Neuronal stem cell (in vitro differentiated cells): Measurements from ENCODE around the gene COL9A2.

Experiments
- DNase-seq: peaks from one replicate; pipeline ENCODE4 v3.0.0-alpha.2; 2013; ENCODE audit warnings: low spot score
- H2AFZ ChIP-seq: one replicate; pipeline ENCODE4 v1.6.1; 2013; ENCODE audit warnings: mild to moderate bottlenecking, low read length, inconsistent platforms
- H2AK5ac ChIP-seq: 2 replicates; pipeline ENCODE4 v1.6.1; 2013; ENCODE audit warnings: low read depth, mild to moderate bottlenecking, inconsistent platforms, low read length, moderate library complexity, mixed read lengths
- H2BK120ac ChIP-seq: 2 replicates; pipeline ENCODE4 v1.6.1; 2013; ENCODE audit warnings: low read depth, mild to moderate bottlenecking, inconsistent platforms, low read length, moderate library complexity, mixed read lengths
- H2BK12ac ChIP-seq: one replicate; pipeline ENCODE4 v1.6.1; 2013; ENCODE audit warnings: low read length, inconsistent platforms
- H2BK15ac ChIP-seq: 2 replicates; pipeline ENCODE4 v1.6.1; 2013; ENCODE audit warnings: mild to moderate bottlenecking, low read length, inconsistent platforms, mixed read lengths
- H2BK5ac ChIP-seq: one replicate; pipeline ENCODE4 v1.6.1; 2013; ENCODE audit warnings: inconsistent platforms, mild to moderate bottlenecking, low read length, moderate library complexity
- H3K14ac ChIP-seq: one replicate; pipeline ENCODE4 v1.6.1; 2013; ENCODE audit warnings: low read length, inconsistent platforms
- H3K18ac ChIP-seq: 2 replicates; pipeline ENCODE4 v1.6.1; 2013; ENCODE audit warnings: low read length, inconsistent platforms
- H3K23ac ChIP-seq: 2 replicates; pipeline ENCODE4 v1.6.1; 2013; ENCODE audit warnings: low read depth, mild to moderate bottlenecking, mixed read lengths, low read length, inconsistent platforms; ENCODE audit not compliant: poor library complexity
- H3K27ac ChIP-seq: replicated peaks from 3 replicates; pipeline ENCODE4 v1.5.1; 2013; ENCODE audit warnings: low read length, inconsistent platforms
- H3K27me3 ChIP-seq, 3 experiments: 2 replicates each; pipeline ENCODE4 v1.6.1; 2013; ENCODE audit warnings: low read length in 3 of 3, mild to moderate bottlenecking in 2 of 3, inconsistent platforms in 1 of 3, low read depth in 1 of 3, mixed read lengths in 1 of 3, moderate library complexity in 1 of 3; ENCODE audit not compliant: control insufficient read depth in 3 of 3, insufficient read depth in 3 of 3
- H3K36me3 ChIP-seq, 2 donors: replicated peaks in 1 of 2; 2 replicates each; pipeline ENCODE4 v1.6.1; 2013; ENCODE audit warnings: low read length in 2 of 2; ENCODE audit not compliant: control insufficient read depth in 2 of 2, insufficient read depth in 2 of 2
- H3K4ac ChIP-seq: 2 replicates; pipeline ENCODE4 v1.6.1; 2013; ENCODE audit warnings: inconsistent platforms, mild to moderate bottlenecking, low read length, moderate library complexity
- H3K4me1 ChIP-seq, 2 donors: 1 replicate in 1 of 2; 2 replicates in 1 of 2; pipeline ENCODE4 v1.6.1; 2013; ENCODE audit warnings: low read length in 2 of 2, low read depth in 1 of 2; ENCODE audit not compliant: control insufficient read depth in 2 of 2, insufficient read depth in 1 of 2
- H3K4me2 ChIP-seq: one replicate; pipeline ENCODE4 v1.6.1; 2013; ENCODE audit warnings: mild to moderate bottlenecking, low read length, inconsistent platforms; ENCODE audit not compliant: insufficient read depth, poor library complexity, severe bottlenecking
- H3K4me3 ChIP-seq, 2 donors: 2 replicates each; pipeline ENCODE4 v1.5.1; 2013; ENCODE audit warnings: low read length in 2 of 2, mild to moderate bottlenecking in 2 of 2, inconsistent platforms in 1 of 2, moderate library complexity in 1 of 2
- H3K79me1 ChIP-seq: one replicate; pipeline ENCODE4 v1.6.1; 2013; ENCODE audit warnings: low read depth, mild to moderate bottlenecking, inconsistent platforms, low read length, moderate library complexity
- H3K9ac ChIP-seq: one replicate; pipeline ENCODE4 v1.6.1; 2013; ENCODE audit warnings: mild to moderate bottlenecking, low read depth, low read length, inconsistent platforms; ENCODE audit not compliant: poor library complexity
- H3K9me3 ChIP-seq, 2 donors: replicated peaks in 1 of 2; 2 replicates each; pipeline versions ENCODE3 to v1.6.1; 2013; ENCODE audit warnings: low read length in 2 of 2, mild to moderate bottlenecking in 2 of 2, inconsistent platforms in 1 of 2, low read depth in 1 of 2, mixed read lengths in 1 of 2, moderate library complexity in 1 of 2; ENCODE audit not compliant: control insufficient read depth in 2 of 2, insufficient read depth in 1 of 2
- H4K8ac ChIP-seq: one replicate; pipeline ENCODE4 v1.6.1; 2013; ENCODE audit warnings: low read depth, mild to moderate bottlenecking, inconsistent platforms, low read length, moderate library complexity
- H4K91ac ChIP-seq: one replicate; pipeline ENCODE4 v1.6.1; 2013; ENCODE audit warnings: low read length, low read depth, mild to moderate bottlenecking, inconsistent platforms; ENCODE audit not compliant: poor library complexity
- WGBS, 2 donors: extraction: QIAGEN DNeasy Blood & Tissue Kit; methylation state at CpG; one replicate each; pipeline ENCODE4 v1.1.7; 2013; ENCODE audit warnings: missing lambda C conversion rate in 2 of 2, mixed read lengths in 1 of 2; ENCODE audit not compliant: insufficient read length in 2 of 2, insufficient replicate concordance in 1 of 2; ENCODE audit errors: extremely low coverage in 2 of 2; 5-methylcytosine and 5-hydroxymethylcytosine counted together

Gene COL9A2

DNA sequence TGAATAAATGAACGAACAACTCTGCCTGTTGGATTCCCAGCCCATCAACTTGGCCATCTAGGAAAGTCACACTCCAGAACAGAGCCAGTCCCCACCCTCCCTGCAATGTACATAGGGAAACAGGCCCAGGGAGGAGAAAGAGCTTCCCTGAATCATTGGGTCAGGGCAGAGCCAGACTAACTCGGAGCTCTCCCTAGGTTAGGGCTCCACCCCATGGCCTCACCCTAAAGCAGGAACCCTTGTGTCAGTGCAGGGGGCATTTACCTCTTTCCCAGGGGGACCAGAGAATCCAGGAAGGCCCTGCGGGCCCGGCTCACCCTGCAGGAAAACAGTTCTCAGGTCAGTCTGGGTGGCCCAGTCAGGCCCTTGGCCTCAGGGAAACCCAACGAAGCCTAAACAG is 11.6 kb downstream of the COL9A2 start:
- Histone ChIP-seq H2BK12ac (no peak overlapping the region), H3K14ac (no peak overlapping the region), H2AK5ac (no peak overlapping the region), H2BK15ac (no peak overlapping the region), H2AFZ (no peak overlapping the region), H3K27me3 (no peaks in the 10 kb centered on the region), H3K23ac (no peak overlapping the region), H4K91ac (no peak overlapping the region), H3K4me3 (no peak overlapping the region), H2BK5ac (peak overlapping the region; percentile 44), H3K79me1 (no peaks in the 10 kb centered on the region), H3K4me1 (peaks cover 0 to 9% of the 10 kb centered on the region in 2 donors), H3K27ac (no peak overlapping the region), H3K9ac (no peak overlapping the region), H3K4ac (no peak overlapping the region), H2BK120ac (no peak overlapping the region), H3K36me3 (peaks cover 0 to 3% of the 10 kb centered on the region in 2 donors), H3K18ac (no peak overlapping the region), H3K4me2 (no peak overlapping the region), H3K9me3 (no peaks in the 10 kb centered on the region), H4K8ac (no peak overlapping the region)
- no CpG with 5 or more reads among the region's 5 CpGs for WGBS, 2 donors
- DNase-seq: no peak

DNA sequence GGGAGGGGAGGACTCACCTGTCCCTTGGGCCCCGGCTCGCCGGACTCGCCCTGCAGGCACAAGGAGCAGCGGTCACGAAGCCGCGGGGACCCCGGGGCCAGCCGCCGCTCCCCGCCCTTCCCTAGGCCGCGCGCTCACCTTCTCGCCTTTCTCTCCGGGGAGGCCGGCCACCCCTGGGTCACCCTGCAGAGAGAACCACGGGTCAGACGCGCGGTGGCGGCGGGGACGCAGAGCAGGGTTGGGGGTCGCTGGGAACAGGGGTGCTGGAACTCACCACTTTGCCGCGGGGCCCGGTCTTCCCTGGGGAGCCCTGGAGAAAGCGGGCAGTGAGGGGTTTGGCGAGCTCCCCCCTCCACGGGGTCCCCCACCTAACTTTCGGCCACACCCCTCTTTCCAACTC is 13.3 kb downstream of the COL9A2 start:
- H3K9me3 ChIP-seq: no peaks in the 10 kb centered on the region
- H3K18ac ChIP-seq: peak overlapping the region; percentile 40
- peak overlapping the region; percentile 61 for H2BK120ac ChIP-seq
- no peak for DNase-seq
- no peak overlapping the region for H3K4me3 ChIP-seq
- H2BK12ac ChIP-seq: no peak overlapping the region
- H2AK5ac ChIP-seq: peak overlapping the region; percentile 13
- H3K9ac ChIP-seq: no peak overlapping the region
- peaks cover 0 to 4% of the 10 kb centered on the region in 2 donors for H3K4me1 ChIP-seq
- H3K36me3 ChIP-seq: peaks cover 0 to 3% of the 10 kb centered on the region in 2 donors
- no peak overlapping the region for H2BK15ac ChIP-seq
- no peak overlapping the region for H2BK5ac ChIP-seq
- H3K27me3 ChIP-seq: no peaks in the 10 kb centered on the region
- H2AFZ ChIP-seq: no peak overlapping the region
- no peak overlapping the region for H3K14ac ChIP-seq
- no peak overlapping the region for H3K4me2 ChIP-seq
- H3K23ac ChIP-seq: no peak overlapping the region
- no peak overlapping the region for H4K91ac ChIP-seq
- no peak overlapping the region for H3K4ac ChIP-seq
- WGBS, 2 donors: no CpG with 5 or more reads among the region's 33 CpGs
- no peak overlapping the region for H3K27ac ChIP-seq
- H3K79me1 ChIP-seq: no peaks in the 10 kb centered on the region
- no peak overlapping the region for H4K8ac ChIP-seq

DNA sequence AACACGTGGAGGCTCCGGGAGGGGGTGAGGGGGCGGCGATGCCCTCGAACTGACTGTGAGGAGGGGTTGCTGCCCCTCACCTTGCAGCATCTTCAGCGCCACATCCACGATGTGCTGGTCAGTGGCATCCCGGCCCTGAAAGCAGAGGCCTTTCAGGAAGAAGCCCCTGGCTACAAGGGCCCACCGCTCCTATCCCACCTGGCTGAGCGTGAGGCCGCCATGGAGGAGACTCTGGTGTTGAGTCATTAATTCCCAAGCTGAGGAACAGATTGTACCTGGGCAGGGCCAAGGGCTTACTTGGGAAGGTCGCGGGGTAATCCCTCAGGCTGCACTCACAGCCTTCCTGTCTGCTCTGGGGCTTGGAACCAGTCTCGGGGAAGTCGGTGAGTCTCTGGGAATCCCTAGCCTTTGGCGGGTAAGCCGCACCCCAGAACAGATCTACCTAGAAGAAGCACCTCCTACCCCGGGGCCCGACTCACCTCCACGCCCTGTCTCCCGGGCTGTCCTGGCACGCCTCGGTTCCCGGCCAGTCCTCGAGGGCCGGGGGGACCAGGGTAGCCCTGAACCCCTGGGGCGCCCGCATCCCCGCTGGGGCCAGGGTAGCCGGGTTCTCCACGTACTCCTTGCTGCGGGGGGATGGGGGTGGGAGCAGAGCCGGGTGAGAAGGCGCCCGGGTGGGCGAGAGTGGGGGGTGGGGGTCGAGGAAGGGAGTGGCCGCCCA is 13.9 kb downstream of the COL9A2 start:
- Histone ChIP-seq H3K9ac (no peak overlapping the region), H3K4me3 (no peak overlapping the region), H2BK15ac (no peak overlapping the region), H3K4ac (no peak overlapping the region), H3K14ac (no peak overlapping the region), H2AFZ (no peak overlapping the region), H4K91ac (no peak overlapping the region), H2BK120ac (no peak overlapping the region), H3K23ac (no peak overlapping the region), H3K36me3 (peaks cover 0 to 3% of the 10 kb centered on the region in 2 donors), H3K4me1 (peaks cover 0 to 4% of the 10 kb centered on the region in 2 donors), H3K27me3 (no peaks in the 10 kb centered on the region), H2BK12ac (peak overlapping the region; percentile 53), H3K27ac (no peak overlapping the region), H4K8ac (no peak overlapping the region), H3K9me3 (no peaks in the 10 kb centered on the region), H3K4me2 (no peak overlapping the region), H2BK5ac (peak overlapping the region; percentile 48), H2AK5ac (no peak overlapping the region), H3K18ac (no peak overlapping the region), H3K79me1 (no peaks in the 10 kb centered on the region)
- no peak for DNase-seq
- WGBS, 2 donors: no CpG with 5 or more reads among the region's 38 CpGs

DNA sequence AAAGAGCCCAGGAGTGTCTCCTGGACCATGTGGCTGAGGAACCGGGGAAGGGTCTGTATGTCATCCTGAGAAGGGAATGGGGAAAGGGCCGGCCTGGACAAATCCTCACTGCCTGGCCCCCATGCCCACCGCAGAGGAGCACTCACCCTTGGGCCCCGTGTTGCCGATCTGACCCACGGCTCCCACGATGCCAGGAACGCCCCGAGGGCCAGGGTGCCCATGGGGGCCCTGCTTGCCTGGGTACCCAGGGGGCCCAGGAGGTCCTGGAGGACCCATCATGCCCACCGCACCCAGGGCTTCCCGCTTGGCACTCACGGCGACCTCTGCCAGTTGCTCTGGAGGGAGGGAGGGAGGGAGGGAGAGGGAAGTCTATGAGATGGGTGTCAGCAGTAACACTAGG is 14.6 kb downstream of the COL9A2 start:
- no peak overlapping the region for H3K4ac ChIP-seq
- H3K9ac ChIP-seq: no peak overlapping the region
- no peak overlapping the region for H2BK15ac ChIP-seq
- no peak overlapping the region for H2AK5ac ChIP-seq
- H3K79me1 ChIP-seq: no peaks in the 10 kb centered on the region
- H2BK120ac ChIP-seq: no peak overlapping the region
- H3K4me3 ChIP-seq: no peak overlapping the region
- H2BK5ac ChIP-seq: no peak overlapping the region
- H3K27ac ChIP-seq: no peak overlapping the region
- H3K23ac ChIP-seq: no peak overlapping the region
- no peak for DNase-seq
- peaks cover 0 to 2% of the 10 kb centered on the region in 2 donors for H3K4me1 ChIP-seq
- no peak overlapping the region for H4K91ac ChIP-seq
- no CpG with 5 or more reads among the region's 13 CpGs for WGBS, 2 donors
- H2AFZ ChIP-seq: no peak overlapping the region
- no peaks in the 10 kb centered on the region for H3K27me3 ChIP-seq
- H4K8ac ChIP-seq: no peak overlapping the region
- no peak overlapping the region for H3K18ac ChIP-seq
- no peak overlapping the region for H3K4me2 ChIP-seq
- no peaks in the 10 kb centered on the region for H3K9me3 ChIP-seq
- H2BK12ac ChIP-seq: no peak overlapping the region
- no peak overlapping the region for H3K14ac ChIP-seq
- H3K36me3 ChIP-seq: peaks cover 0 to 3% of the 10 kb centered on the region in 2 donors
